H1 (cell line): Measurements from ENCODE around the gene NID2. TPM values are rescaled to one million over a fixed set of nuclear protein-coding genes. Genes with fewer than 3 reads are reported as not detected.
A peak's percentile ranks its signal among the peaks of the same experiment; 100 is the strongest.

ENCODE experiments used
- ASH2L ChIP-seq: fragments of 200-600, 300-600 bp; sonication (generic); IDR thresholded peaks from one replicate; pipeline ENCODE4 v1.7.1; 2017; ENCODE audit warnings: low read length
- BCL11A ChIP-seq, 2 experiments: IDR thresholded peaks; one replicate each; pipeline ENCODE4 v1.6.1; 2011; ENCODE audit warnings: low read depth in 2 of 2, low read length in 2 of 2, mild to moderate bottlenecking in 2 of 2
- KDM4A ChIP-seq: IDR thresholded peaks from one replicate; pipeline ENCODE4 v1.7.1; 2012; ENCODE audit warnings: low read depth, mild to moderate bottlenecking, moderate library complexity, low read length, inconsistent platforms; ENCODE audit not compliant: severe bottlenecking
- POU5F1 ChIP-seq: IDR thresholded peaks from 2 replicates; pipeline ENCODE4 v1.6.1; 2011; ENCODE audit warnings: low read depth, mild to moderate bottlenecking, low read length, moderate library complexity
- YY1 ChIP-seq: IDR thresholded peaks from 2 replicates; pipeline ENCODE4 v1.6.1; 2011; ENCODE audit warnings: low read depth, mild to moderate bottlenecking, low read length
- ZNF274 ChIP-seq: IDR thresholded peaks from 2 replicates; pipeline ENCODE4 v1.7.0; 2012; ENCODE audit warnings: low read length, borderline replicate concordance; ENCODE audit errors: extremely low read depth
- polyA plus RNA-seq, 7 experiments: library from polyadenylated mRNA; depleted of rRNA in 3 of 7; stranded (reverse) in 5 of 7; unstranded in 2 of 7; fragments of >200 nt in 5 of 7; fragments of 200-250 nt in 2 of 7; gene quantifications; 1 replicate in 5 of 7; 2 replicates in 1 of 7; 4 replicates in 1 of 7; pipeline versions ENCODE4 v1.2.1 to v1.2.3, GENCODE V29; 2011 to 2013; ENCODE audit warnings: missing spikeins in 2 of 7, mixed read lengths in 2 of 7
- total RNA-seq: library from RNA; stranded (reverse); fragmentation: NEBNext Ultra II Directional; extraction: Animal tissue kit (Norgen Biotek cat#: 25700); gene quantifications from 2 replicates; pipeline ENCODE4 v1.2.1, GENCODE V29; 2021
- TF ChIP-seq, protein P1 (sequence below): IDR thresholded peaks from 2 replicates; pipeline ENCODE4 v1.6.1; 2011; ENCODE audit warnings: low read depth, mild to moderate bottlenecking, low read length; ENCODE audit not compliant: insufficient read depth
- TF ChIP-seq, protein P2 (sequence below), 3 experiments: IDR thresholded peaks; 1 replicate in 2 of 3; 2 replicates in 1 of 3; pipeline versions ENCODE4 v1.5.1 to v1.6.1; 2011; ENCODE audit warnings: low read length in 3 of 3, mild to moderate bottlenecking in 3 of 3, inconsistent platforms in 2 of 3, low read depth in 1 of 3, moderate library complexity in 1 of 3; ENCODE audit not compliant: insufficient read depth in 1 of 3; ENCODE audit errors: control extremely low read depth in 1 of 3

NID2 gene
- total and polyA plus RNA-seq, 2 of the 8 experiments (the other 6 are each of a cell fraction or from before 2014, with no cell fraction given): 6.1 to 12.6 TPM

DNA sequence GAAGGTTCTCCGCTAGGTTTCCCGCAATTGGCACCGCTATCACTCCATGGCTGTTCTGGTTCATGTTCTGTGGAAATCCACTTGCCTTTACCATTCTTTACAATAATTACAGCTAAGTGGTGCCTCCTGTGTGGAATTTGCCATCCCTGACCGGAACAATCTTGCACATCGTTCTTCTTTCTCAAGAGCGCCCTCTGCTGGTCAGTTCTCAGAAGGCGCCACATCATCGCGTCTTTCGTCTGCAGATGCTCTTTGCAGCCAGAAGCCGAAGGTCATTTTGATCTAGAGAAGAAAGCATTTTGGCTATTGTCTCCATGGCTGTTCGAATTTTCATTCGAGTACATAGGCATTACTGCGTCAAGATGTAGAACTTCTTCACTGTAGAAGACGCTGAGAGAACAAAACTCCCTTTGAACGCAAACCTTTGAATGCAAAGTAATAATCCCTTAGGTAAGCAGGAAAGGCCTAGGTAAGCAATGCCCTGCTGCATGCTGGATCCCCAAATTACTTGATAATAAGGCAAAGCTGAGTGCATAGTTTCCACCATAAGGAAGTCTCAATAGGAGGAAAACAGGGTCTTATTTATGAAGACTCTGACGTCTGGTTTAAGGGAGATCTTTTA, 89.7 kb downstream of the NID2 start (continued):
- TF ChIP-seq, protein P1, sequence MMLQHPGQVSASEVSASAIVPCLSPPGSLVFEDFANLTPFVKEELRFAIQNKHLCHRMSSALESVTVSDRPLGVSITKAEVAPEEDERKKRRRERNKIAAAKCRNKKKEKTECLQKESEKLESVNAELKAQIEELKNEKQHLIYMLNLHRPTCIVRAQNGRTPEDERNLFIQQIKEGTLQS: no peak
- TF ChIP-seq ZNF274: no peak
- TF ChIP-seq ASH2L: no peak
- TF ChIP-seq KDM4A: no peak
- TF ChIP-seq YY1: 0 out of 2 replicates have a peak, but pooled peaks have one; percentile 40
- TF ChIP-seq, protein P2, sequence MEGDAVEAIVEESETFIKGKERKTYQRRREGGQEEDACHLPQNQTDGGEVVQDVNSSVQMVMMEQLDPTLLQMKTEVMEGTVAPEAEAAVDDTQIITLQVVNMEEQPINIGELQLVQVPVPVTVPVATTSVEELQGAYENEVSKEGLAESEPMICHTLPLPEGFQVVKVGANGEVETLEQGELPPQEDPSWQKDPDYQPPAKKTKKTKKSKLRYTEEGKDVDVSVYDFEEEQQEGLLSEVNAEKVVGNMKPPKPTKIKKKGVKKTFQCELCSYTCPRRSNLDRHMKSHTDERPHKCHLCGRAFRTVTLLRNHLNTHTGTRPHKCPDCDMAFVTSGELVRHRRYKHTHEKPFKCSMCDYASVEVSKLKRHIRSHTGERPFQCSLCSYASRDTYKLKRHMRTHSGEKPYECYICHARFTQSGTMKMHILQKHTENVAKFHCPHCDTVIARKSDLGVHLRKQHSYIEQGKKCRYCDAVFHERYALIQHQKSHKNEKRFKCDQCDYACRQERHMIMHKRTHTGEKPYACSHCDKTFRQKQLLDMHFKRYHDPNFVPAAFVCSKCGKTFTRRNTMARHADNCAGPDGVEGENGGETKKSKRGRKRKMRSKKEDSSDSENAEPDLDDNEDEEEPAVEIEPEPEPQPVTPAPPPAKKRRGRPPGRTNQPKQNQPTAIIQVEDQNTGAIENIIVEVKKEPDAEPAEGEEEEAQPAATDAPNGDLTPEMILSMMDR (IDR thresholded peaks at IDR 0.05; ENCODE audit: control extremely low read depth in 1 of 3, insufficient read depth in 1 of 3, low read depth in 1 of 3, low read length in 3 of 3): peak; percentile 76 to 95 (median 77)
- TF ChIP-seq POU5F1: no peak
- TF ChIP-seq BCL11A (IDR thresholded peaks at IDR 0.05; ENCODE audit: low read depth in 2 of 2, low read length in 2 of 2): no peak
